Endothelial cell of umbilical vein (primary cell): Measurements from ENCODE around the gene PDLIM3. TPM values are rescaled to one million over a fixed set of nuclear protein-coding genes. Genes with fewer than 3 reads are reported as not detected.

Source experiments
- BruUV-seq: library from RNA; stranded (reverse); fragments of 400-500 nt; replicated peaks from 2 replicates; lab custom pipeline; 2021; lab: Mats Ljungman, UMichigan
- CTCF ChIA-PET: fragments of 300-600, 350-600 bp; sonication (Branson Sonifier 250); formaldehyde crosslinking; loops from one replicate; lab custom pipeline; 2021; ENCODE audit warnings: antibody characterized with exemption, inconsistent platforms; lab: Charles Lee
- POLR2A ChIA-PET: fragments of 300-600, 350-600 bp; sonication (Branson Sonifier 250); formaldehyde crosslinking; loops from one replicate; lab custom pipeline; 2021; ENCODE audit warnings: antibody characterized with exemption, inconsistent platforms; lab: Charles Lee
- DNase-seq: peaks from one replicate; pipeline ENCODE4 v3.0.0-alpha.2; 2011; ENCODE audit warnings: low read depth, low spot score
- FAIRE-seq: peaks from 2 replicates; lab custom pipeline; 2011; peaks lifted over from hg19 to GRCh38; lab: Jason Lieb, UNC
- H2AFZ ChIP-seq: 2 replicates; pipeline ENCODE4 v1.6.0; 2012; ENCODE audit warnings: low read depth, low read length, control low read depth, inconsistent platforms
- H3K27ac ChIP-seq: 2 replicates; pipeline ENCODE4 v1.5.1; 2011; ENCODE audit warnings: low read depth, mild to moderate bottlenecking, control low read depth, low read length, moderate library complexity; ENCODE audit not compliant: insufficient read depth
- H3K27me3 ChIP-seq, 2 experiments: 2 replicates each; pipeline versions ENCODE4 v1.6.0 to v1.6.1; 2011; ENCODE audit warnings: low read length in 2 of 2, mixed read lengths in 1 of 2; ENCODE audit not compliant: control insufficient read depth in 2 of 2, insufficient read depth in 2 of 2
- H3K36me3 ChIP-seq, 2 experiments: 2 replicates in 1 of 2; 3 replicates in 1 of 2; pipeline ENCODE4 v1.5.1; 2011; ENCODE audit warnings: low read length in 2 of 2, mild to moderate bottlenecking in 1 of 2, moderate library complexity in 1 of 2; ENCODE audit not compliant: control insufficient read depth in 2 of 2, insufficient read depth in 2 of 2; ENCODE audit errors: extremely low read depth in 1 of 2
- H3K4me1 ChIP-seq: 3 replicates; pipeline ENCODE4 v1.5.1; 2011; ENCODE audit warnings: mild to moderate bottlenecking, low read length; ENCODE audit not compliant: control insufficient read depth, insufficient read depth; ENCODE audit errors: extremely low read depth
- H3K4me2 ChIP-seq: 2 replicates; pipeline ENCODE4 v1.6.1; 2011; ENCODE audit warnings: low read length, control low read depth, mixed read lengths; ENCODE audit not compliant: insufficient read depth
- H3K4me3 ChIP-seq, 3 experiments: fragments of 200-600 bp in 1 of 3; sonication (generic), shearing (Covaris generic) in 1 of 3; replicated peaks in 1 of 3; 2 replicates each; pipeline ENCODE4 v1.5.1; 2011 to 2016; ENCODE audit warnings: control low read depth in 3 of 3, low read length in 3 of 3, mild to moderate bottlenecking in 2 of 3, inconsistent platforms in 1 of 3, low read depth in 1 of 3, moderate library complexity in 1 of 3; ENCODE audit not compliant: insufficient read depth in 1 of 3
- H3K79me2 ChIP-seq: 2 replicates; pipeline ENCODE4 v1.6.0; 2012; ENCODE audit warnings: low read length, inconsistent platforms; ENCODE audit not compliant: control insufficient read depth, insufficient read depth
- H3K9ac ChIP-seq: replicated peaks from 2 replicates; pipeline ENCODE3; 2011; ENCODE audit warnings: low read length, control low read depth; ENCODE audit not compliant: insufficient read depth; ENCODE audit errors: extremely low read depth
- H3K9me1 ChIP-seq: replicated peaks from 3 replicates; pipeline ENCODE4 v1.6.0; 2011; ENCODE audit warnings: mild to moderate bottlenecking, low read length; ENCODE audit not compliant: control insufficient read depth, insufficient read depth; ENCODE audit errors: extremely low read depth
- H3K9me3 ChIP-seq: replicated peaks from 2 replicates; pipeline ENCODE4 v1.5.1; 2012; ENCODE audit warnings: low read length, inconsistent platforms; ENCODE audit not compliant: control insufficient read depth, insufficient read depth
- H4K20me1 ChIP-seq: replicated peaks from 2 replicates; pipeline ENCODE3; 2011; ENCODE audit warnings: mild to moderate bottlenecking, low read length; ENCODE audit not compliant: control insufficient read depth, insufficient read depth; ENCODE audit errors: extremely low read depth
- CTCF ChIP-seq, 2 donors: IDR thresholded peaks; 1 replicate in 1 of 2; 2 replicates in 1 of 2; pipeline ENCODE4 v1.5.1; 2011; ENCODE audit warnings: low read length in 2 of 2, mild to moderate bottlenecking in 2 of 2, moderate library complexity in 2 of 2, control low read depth in 1 of 2, inconsistent platforms in 1 of 2, low read depth in 1 of 2; ENCODE audit not compliant: insufficient read depth in 1 of 2; ENCODE audit errors: extremely low read depth in 1 of 2
- EZH2 ChIP-seq: IDR thresholded peaks from 2 replicates; pipeline ENCODE4 v1.6.1; 2012; ENCODE audit warnings: borderline replicate concordance, low read depth, mild to moderate bottlenecking, moderate library complexity, low read length, inconsistent platforms; ENCODE audit not compliant: severe bottlenecking
- FOS ChIP-seq: IDR thresholded peaks from 2 replicates; pipeline ENCODE4 v1.6.1; 2011; ENCODE audit warnings: mild to moderate bottlenecking, low read length, moderate library complexity, borderline replicate concordance; ENCODE audit not compliant: insufficient read depth
- GATA2 ChIP-seq: IDR thresholded peaks from 2 replicates; pipeline ENCODE4 v1.7.0; 2011; ENCODE audit warnings: low read depth, mild to moderate bottlenecking, moderate library complexity, mixed read lengths, low read length; ENCODE audit not compliant: insufficient read length, insufficient read depth
- JUN ChIP-seq: IDR thresholded peaks from 2 replicates; pipeline ENCODE4 v1.6.1; 2011; ENCODE audit warnings: borderline replicate concordance, low read depth; ENCODE audit not compliant: insufficient read length, insufficient read depth
- MAX ChIP-seq: IDR thresholded peaks from 2 replicates; pipeline ENCODE4 v1.6.1; 2011; ENCODE audit not compliant: insufficient read depth, insufficient read length
- MYC ChIP-seq: IDR thresholded peaks from one replicate; pipeline ENCODE4 v1.6.1; 2011; ENCODE audit warnings: mild to moderate bottlenecking, low read depth, low read length
- POLR2A ChIP-seq: IDR thresholded peaks from 2 replicates; pipeline ENCODE4 v1.6.1; 2012; ENCODE audit warnings: low read depth, mild to moderate bottlenecking, control low read depth, low read length
- POLR2AphosphoS5 ChIP-seq: IDR thresholded peaks from 2 replicates; pipeline ENCODE4 v1.6.1; 2012; ENCODE audit warnings: low read depth, mild to moderate bottlenecking, control low read depth, low read length, moderate library complexity; ENCODE audit not compliant: insufficient read depth
- dilution Hi-C: fragments of 300-500 bp; cut with MboI; formaldehyde crosslinking; loops from one replicate; pipeline ENCODE4 v1.15.0; 2019; ENCODE audit warnings: low sequenced_read_pairs; ENCODE audit not compliant: extremely low pct_ligation_motif_present
- intact Hi-C: fragments of 100-400 bp; cut with micrococcal nuclease; formaldehyde crosslinking; loops from one replicate; pipeline ENCODE4 v1.10.0; 2022
- polyA plus RNA-seq, 4 experiments: library from polyadenylated mRNA; depleted of rRNA in 3 of 4; stranded (reverse) in 3 of 4; unstranded in 1 of 4; fragments of >200 nt; gene quantifications; 2 replicates each; pipeline versions ENCODE4 v1.2.1 to v1.2.3, GENCODE V29; 2011 to 2012; ENCODE audit warnings: missing spikeins in 1 of 4
- total RNA-seq: library from RNA; stranded (reverse); gene quantifications from 2 replicates; pipeline ENCODE4 v1.2.3, GENCODE V29; 2021

PDLIM3 gene
- total and polyA plus RNA-seq, 2 donors (not counting 3 experiments of a cell fraction or from before 2014, with no cell fraction given): 9.7 to 17.6 TPM

DNA sequence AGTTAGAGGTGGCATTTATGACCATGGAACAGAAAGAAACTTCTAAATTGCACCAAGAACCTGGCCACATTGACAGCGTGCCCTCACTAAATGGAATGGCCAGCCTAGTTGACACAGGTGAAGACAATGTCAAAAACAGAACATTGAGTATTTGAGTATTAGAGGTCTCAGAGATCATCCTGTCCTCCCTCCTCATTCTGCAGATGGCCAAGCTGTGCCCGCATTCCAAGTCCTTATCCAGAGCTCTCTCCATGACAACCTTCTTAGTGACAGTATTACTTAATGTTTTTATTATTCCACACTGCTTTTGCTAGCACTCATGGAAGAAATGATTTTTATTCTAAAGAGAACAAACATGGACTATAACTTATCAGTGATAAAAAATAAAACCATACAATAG, 53.9 kb downstream of the PDLIM3 start:
- DNase-seq: no peak
- no peak overlapping the region for H3K4me2 ChIP-seq
- ChIA-PET CTCF (interaction anchor here (1.0 to 2.1 kb wide), 2 partner anchors 10 to 114 kb away, joined by 3 to 5 read pairs; partner anchors contain the start of gene CCDC110), POLR2A (no interaction called here)
- H3K36me3 ChIP-seq: no peaks in the 10 kb centered on the region
- no peak for TF ChIP-seq GATA2
- no peak for TF ChIP-seq CTCF (IDR thresholded peaks at IDR 0.05; ENCODE audit: extremely low read depth in 1 of 2, insufficient read depth in 1 of 2, low read depth in 1 of 2, low read length in 2 of 2)
- no peak for TF ChIP-seq MYC
- TF ChIP-seq POLR2AphosphoS5: no peak
- TF ChIP-seq POLR2A: no peak
- TF ChIP-seq FOS: no peak
- no peak for TF ChIP-seq MAX
- no peak for TF ChIP-seq JUN
- TF ChIP-seq EZH2: no peak
- no peaks in the 10 kb centered on the region for H3K4me1 ChIP-seq
- dilution Hi-C loops: no loop called here
- H4K20me1 ChIP-seq: no peaks in the 10 kb centered on the region
- H3K9me3 ChIP-seq: no peaks in the 10 kb centered on the region
- H3K79me2 ChIP-seq: no peaks in the 10 kb centered on the region
- no peak overlapping the region for H3K9ac ChIP-seq
- no peaks in the 10 kb centered on the region for H3K27me3 ChIP-seq
- no peak overlapping the region for H3K27ac ChIP-seq
- H3K4me3 ChIP-seq: no peak overlapping the region
- intact Hi-C loops: no loop called here
- no peaks in the 10 kb centered on the region for H3K9me1 ChIP-seq
- BruUV-seq: no TSS peak
- no peak overlapping the region for H2AFZ ChIP-seq
- FAIRE-seq: no peak
